Progenitor cell of endocrine pancreas (in vitro differentiated cells): Measurements from ENCODE around the gene RAG2. TPM values are rescaled to one million over a fixed set of nuclear protein-coding genes. Genes with fewer than 3 reads are reported as not detected.

Source experiments
- DNase-seq: peaks from one replicate; pipeline ENCODE4 v3.0.0; 2021; ENCODE audit warnings: low spot score; ENCODE audit not compliant: unreplicated experiment
- H3K27ac Mint-ChIP-seq: 2 replicates; pipeline ENCODE4 v1.8.0; 2021; ENCODE audit warnings: mild to moderate bottlenecking, moderate library complexity, mixed read lengths
- H3K27me3 Mint-ChIP-seq: 2 replicates; pipeline ENCODE4 v1.8.0; 2021; ENCODE audit warnings: mixed read lengths
- H3K36me3 Mint-ChIP-seq: 2 replicates; pipeline ENCODE4 v1.8.0; 2022; ENCODE audit warnings: mixed read lengths; ENCODE audit not compliant: insufficient read depth
- H3K4me1 Mint-ChIP-seq: 2 replicates; pipeline ENCODE4 v1.8.0; 2021; ENCODE audit warnings: low read depth, mixed read lengths
- H3K4me3 Mint-ChIP-seq: 2 replicates; pipeline ENCODE4 v1.8.0; 2021; ENCODE audit warnings: low read depth, mild to moderate bottlenecking, moderate library complexity, mixed read lengths
- H3K9me3 Mint-ChIP-seq: 2 replicates; pipeline ENCODE4 v1.8.0; 2021; ENCODE audit warnings: low read depth, mixed read lengths
- CTCF ChIP-seq: fragments of 200-600 bp; sonication (generic); IDR thresholded peaks from one replicate; pipeline ENCODE4 v1.5.0; 2021; ENCODE audit warnings: antibody characterized with exemption, mild to moderate bottlenecking; ENCODE audit not compliant: unreplicated experiment
- long read RNA-seq: library from polyadenylated mRNA; unstranded; transcript quantifications from one replicate; pipeline ENCODE4 v2.0.0, GENCODE V29; 2020
- total RNA-seq: library from RNA; stranded (reverse); gene quantifications from 2 replicates; pipeline ENCODE4 v1.2.1, GENCODE V29; 2021

RAG2 gene
- total RNA-seq = not detected in 2 replicates
- long read RNA-seq = 0 reads

GRCh38 chr11:36598051-36598450 lies at the start of gene RAG2:
Gene RAG2, minus strand, starts transcription at chr11:36598236. Its CDS starts 4,068 bp downstream, at chr11:36594168.
- Mint-ChIP-seq H3K4me1 (peaks cover 5% of the 10 kb centered on the region), H3K27me3 (peaks cover 2% of the 10 kb centered on the region), H3K9me3 (no peaks in the 10 kb centered on the region), H3K36me3 (no peaks in the 10 kb centered on the region), H3K27ac (no peak within 1 kb of the TSS), H3K4me3 (no peak within 1 kb of the TSS)
- no peak for DNase-seq
- no peak for TF ChIP-seq CTCF

- H3K27ac Mint-ChIP-seq = no peak overlapping the region
- H3K4me1 Mint-ChIP-seq = peaks cover 4% of the 10 kb centered on the region
- no peak overlapping the region for H3K4me3 Mint-ChIP-seq
- H3K9me3 Mint-ChIP-seq = peaks cover 11% of the 10 kb centered on the region
- TF ChIP-seq CTCF = no peak
- no peaks in the 10 kb centered on the region for H3K27me3 Mint-ChIP-seq
- DNase-seq = no peak
- peaks cover 40% of the 10 kb centered on the region for H3K36me3 Mint-ChIP-seq
These were observed 40.5 kb upstream of the RAG2 start for GRCh38 chr11:36638556-36638955.

GRCh38 chr11:36635066-36635862 lies 37.2 kb upstream of the RAG2 start:
- Mint-ChIP-seq H3K4me1 (peaks cover 4% of the 10 kb centered on the region), H3K4me3 (no peak overlapping the region), H3K27me3 (no peaks in the 10 kb centered on the region), H3K27ac (no peak overlapping the region), H3K9me3 (peaks cover 4% of the 10 kb centered on the region), H3K36me3 (peaks cover 25% of the 10 kb centered on the region)
- no peak for DNase-seq
- TF ChIP-seq CTCF = no peak

GRCh38 chr11:36631774-36632173 lies 33.7 kb upstream of the RAG2 start:
- H3K27me3 Mint-ChIP-seq = no peaks in the 10 kb centered on the region
- no peak overlapping the region for H3K27ac Mint-ChIP-seq
- no peak for TF ChIP-seq CTCF
- H3K36me3 Mint-ChIP-seq = peaks cover 11% of the 10 kb centered on the region
- H3K4me1 Mint-ChIP-seq = peaks cover 7% of the 10 kb centered on the region
- no peaks in the 10 kb centered on the region for H3K9me3 Mint-ChIP-seq
- H3K4me3 Mint-ChIP-seq = no peak overlapping the region
- DNase-seq = no peak

GRCh38 chr11:36628765-36629244 lies 30.8 kb upstream of the RAG2 start:
- DNase-seq = no peak
- Mint-ChIP-seq H3K27ac (no peak overlapping the region), H3K4me3 (no peak overlapping the region), H3K27me3 (no peaks in the 10 kb centered on the region), H3K9me3 (no peaks in the 10 kb centered on the region), H3K4me1 (peaks cover 7% of the 10 kb centered on the region), H3K36me3 (peaks cover 2% of the 10 kb centered on the region)
- no peak for TF ChIP-seq CTCF
